ENCODE results near the gene EDEM3. TPM values are rescaled to one million over a fixed set of nuclear protein-coding genes. Genes with fewer than 3 reads are reported as not detected.

EDEM3 gene
- total RNA-seq, 3 donors from 2014 or later, result 32.1 to 66.3 (median 66.0) TPM

GRCh38 chr1:184661801-184662200 is 92.9 kb downstream of the EDEM3 start:
- ATAC-seq (no peak), DNase-seq (no peak)
- Histone ChIP-seq H3K4me1 (ENCODE audit: low read depth) (no peaks in the 10 kb centered on the region), H3K36me3 (ENCODE audit: low read depth) (no peaks in the 10 kb centered on the region), H3K4me3 (no peak overlapping the region), H3K9me3 (no peaks in the 10 kb centered on the region)
- TF ChIP-seq CTCF (IDR thresholded peaks at IDR 0.05), result no peak
- intact Hi-C loops (cut with DNase I, micrococcal nuclease), result loop anchor here (5.0 to 10.0 kb wide), 2 partner anchors 584 to 587 kb away; no protein-coding TSS in a partner anchor

- TF ChIP-seq CTCF (IDR thresholded peaks at IDR 0.05), result no peak
- H3K4me3 ChIP-seq, result no peak overlapping the region
- H3K36me3 ChIP-seq (ENCODE audit: low read depth), result no peaks in the 10 kb centered on the region
- intact Hi-C loops (cut with DNase I, micrococcal nuclease), result loop anchor here (5.0 to 10.0 kb wide), 2 partner anchors 583 to 586 kb away; no protein-coding TSS in a partner anchor
- no peaks in the 10 kb centered on the region for H3K9me3 ChIP-seq
- DNase-seq (no peak), ATAC-seq (no peak)
- H3K4me1 ChIP-seq (ENCODE audit: low read depth), result no peaks in the 10 kb centered on the region
Observed at GRCh38 chr1:184660462-184661191, 94.0 kb downstream of the EDEM3 start.

- Histone ChIP-seq H3K4me1 (ENCODE audit: low read depth) (no peaks in the 10 kb centered on the region), H3K9me3 (no peaks in the 10 kb centered on the region), H3K36me3 (ENCODE audit: low read depth) (no peaks in the 10 kb centered on the region), H3K4me3 (no peak overlapping the region)
- intact Hi-C loops (cut with DNase I, micrococcal nuclease), result no loop called here
- TF ChIP-seq CTCF (IDR thresholded peaks at IDR 0.05), result no peak
- ATAC-seq (no peak), DNase-seq (no peak)
Observed at GRCh38 chr1:184658055-184658454, 96.6 kb downstream of the EDEM3 start.

- H3K36me3 ChIP-seq (ENCODE audit: low read depth), result no peaks in the 10 kb centered on the region
- DNase-seq, result no peak
- no peaks in the 10 kb centered on the region for H3K4me1 ChIP-seq (ENCODE audit: low read depth)
- no peak for ATAC-seq
- no peak for TF ChIP-seq CTCF (IDR thresholded peaks at IDR 0.05)
- H3K9me3 ChIP-seq, result no peaks in the 10 kb centered on the region
- H3K4me3 ChIP-seq, result no peak overlapping the region
- intact Hi-C loops (cut with DNase I, micrococcal nuclease), result no loop called here
Observed at GRCh38 chr1:184656221-184656620, 98.4 kb downstream of the EDEM3 start.

- H3K9me3 ChIP-seq, result no peaks in the 10 kb centered on the region
- no peak for TF ChIP-seq CTCF (IDR thresholded peaks at IDR 0.05)
- no peaks in the 10 kb centered on the region for H3K36me3 ChIP-seq (ENCODE audit: low read depth)
- no peaks in the 10 kb centered on the region for H3K4me1 ChIP-seq (ENCODE audit: low read depth)
- no peak for DNase-seq
- intact Hi-C loops (cut with DNase I, micrococcal nuclease), result no loop called here
- H3K4me3 ChIP-seq, result no peak overlapping the region
- no peak for ATAC-seq
Observed at GRCh38 chr1:184655185-184655584, 99.5 kb downstream of the EDEM3 start.

All from mucosa of descending colon (tissue), 3 donors.